Omental fat pad (tissue), 4 donors: ENCODE data around the gene C1orf53. TPM values are rescaled to one million over a fixed set of nuclear protein-coding genes. Genes with fewer than 3 reads are reported as not detected.

ENCODE experiments used
- ATAC-seq: fragments of 150-250 bp; one replicate; pipeline ENCODE4 v1.9.1; 2016; ENCODE audit warnings: mild to moderate bottlenecking, moderate library complexity; ENCODE audit not compliant: low FRiP score
- DNase-seq: peaks from one replicate; pipeline ENCODE4 v3.0.0-alpha.2; 2019; ENCODE audit warnings: low spot score
- CTCF ChIP-seq, 3 donors: fragments of 450-650 bp; IDR thresholded peaks; one replicate each; pipeline ENCODE4 v1.5.1; 2016 to 2017; ENCODE audit warnings: antibody characterized with exemption in 3 of 3, mild to moderate bottlenecking in 3 of 3, moderate library complexity in 2 of 3
- total RNA-seq, 4 donors: library from RNA; depleted of rRNA; stranded (reverse); fragments of >200 nt; gene quantifications; one replicate each; pipeline ENCODE4 v1.1.0, GENCODE V29; 2016

Gene C1orf53
- total RNA-seq, 4 donors from 2014 or later = 2.6 to 6.7 (median 2.9) TPM; not detected in 1

- ATAC-seq (no peak), DNase-seq (no peak)
- TF ChIP-seq CTCF (IDR thresholded peaks at IDR 0.05) = no peak
Observed at GRCh38 chr1:197896301-197896700, 6.1 kb upstream of the C1orf53 start.

GRCh38 chr1:197899037-197899436 is 3.4 kb upstream of the C1orf53 start:
- DNase-seq (no peak), ATAC-seq (no peak)
- no peak for TF ChIP-seq CTCF (IDR thresholded peaks at IDR 0.05)

- ATAC-seq (peak; percentile 12), DNase-seq (no peak)
- no peak for TF ChIP-seq CTCF (IDR thresholded peaks at IDR 0.05)
Observed at GRCh38 chr1:197902131-197902453, 338 bp upstream of the C1orf53 start.

- TF ChIP-seq CTCF (IDR thresholded peaks at IDR 0.05) = no peak
- DNase-seq = no peak
- ATAC-seq = peak; percentile 5
Observed at GRCh38 chr1:197903196-197903514, 725 bp downstream of the C1orf53 start.

- ATAC-seq = no peak
- no peak for DNase-seq
Observed at GRCh38 chr1:197904126-197904787, 1.8 kb downstream of the C1orf53 start.

GRCh38 chr1:197905699-197906351 is 3.4 kb downstream of the C1orf53 start:
- TF ChIP-seq CTCF (IDR thresholded peaks at IDR 0.05) = no peak
- DNase-seq = no peak
- no peak for ATAC-seq

More at GRCh38 chr1:197904126-197904787, 1.8 kb downstream of the C1orf53 start:
- no peak for TF ChIP-seq CTCF (IDR thresholded peaks at IDR 0.05)
